T-helper 9 cell (primary cell): Measurements from ENCODE around the gene DNAI2.

Experiments used
- DNase-seq: peaks from one replicate; pipeline ENCODE4 v3.0.0-alpha.2; 2020

The DNAI2 gene

GRCh38 chr17:74343121-74343520 is 69.1 kb downstream of the DNAI2 start:
- DNase-seq: no peak

- DNase-seq: no peak
These were observed 69.7 kb downstream of the DNAI2 start for GRCh38 chr17:74343526-74344284.

GRCh38 chr17:74344658-74345057 is 70.6 kb downstream of the DNAI2 start:
- no peak for DNase-seq

DNA sequence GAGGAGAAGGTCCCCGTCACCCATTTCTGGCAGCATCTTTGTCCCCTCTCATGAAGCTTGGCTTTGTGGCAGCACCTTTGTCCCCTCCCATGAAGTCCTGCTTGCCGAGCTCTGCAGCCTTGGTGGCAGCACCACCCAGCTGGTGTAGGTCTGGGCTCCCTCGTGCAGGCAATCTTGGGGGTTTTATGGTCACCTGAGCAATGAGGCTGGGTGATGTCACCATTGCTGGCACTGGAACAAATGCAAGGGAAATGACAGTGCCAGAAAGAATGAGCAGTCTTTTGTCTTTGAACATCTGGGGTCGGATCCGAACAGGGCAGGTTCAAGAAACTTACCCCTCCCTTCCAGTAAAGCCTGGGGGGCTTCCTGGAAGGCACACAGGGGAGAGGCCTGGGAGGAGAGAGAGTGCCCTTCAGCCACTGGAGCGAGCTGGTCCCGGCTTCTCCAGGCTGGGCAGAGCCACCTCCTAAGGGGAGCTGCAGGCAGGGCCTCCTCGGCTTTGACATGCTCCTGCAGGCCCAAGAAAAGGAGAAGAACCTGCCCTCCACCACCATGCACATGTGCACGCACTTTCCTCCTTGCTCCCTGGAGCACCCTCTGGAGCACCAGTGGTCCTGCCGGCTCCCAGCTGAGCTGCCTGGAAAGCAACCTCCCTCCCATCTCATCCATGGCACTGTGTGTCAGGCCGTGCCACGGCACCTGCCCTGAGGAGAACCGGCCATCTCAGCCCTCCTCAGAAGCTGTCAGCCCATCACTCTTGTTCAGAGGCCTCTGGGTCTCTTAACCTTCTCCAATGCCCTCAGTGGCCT is 71.6 kb downstream of the DNAI2 start:
- no peak for DNase-seq

DNA sequence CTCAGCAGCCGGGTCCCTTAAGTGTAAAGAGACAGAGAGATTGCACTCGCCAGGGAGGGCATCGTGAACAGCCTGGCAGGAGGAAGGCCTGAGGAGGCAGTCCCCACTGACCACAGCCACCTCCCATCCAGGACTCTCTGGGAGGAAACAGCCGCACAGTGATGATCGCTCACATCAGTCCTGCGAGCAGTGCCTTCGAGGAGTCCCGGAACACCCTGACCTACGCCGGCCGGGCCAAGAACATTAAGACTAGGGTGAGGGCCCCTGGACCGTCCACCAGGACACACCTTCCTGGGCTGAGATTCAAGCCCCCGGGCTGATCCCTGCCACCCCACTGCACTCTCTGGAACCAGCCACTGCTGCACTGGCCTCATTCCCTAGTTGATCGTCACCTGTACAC is 73.6 kb downstream of the DNAI2 start:
- DNase-seq: no peak

GRCh38 chr17:74349120-74349519 is 75.1 kb downstream of the DNAI2 start:
- no peak for DNase-seq

- no peak for DNase-seq
These were observed 76.5 kb downstream of the DNAI2 start for GRCh38 chr17:74350486-74350885.

DNA sequence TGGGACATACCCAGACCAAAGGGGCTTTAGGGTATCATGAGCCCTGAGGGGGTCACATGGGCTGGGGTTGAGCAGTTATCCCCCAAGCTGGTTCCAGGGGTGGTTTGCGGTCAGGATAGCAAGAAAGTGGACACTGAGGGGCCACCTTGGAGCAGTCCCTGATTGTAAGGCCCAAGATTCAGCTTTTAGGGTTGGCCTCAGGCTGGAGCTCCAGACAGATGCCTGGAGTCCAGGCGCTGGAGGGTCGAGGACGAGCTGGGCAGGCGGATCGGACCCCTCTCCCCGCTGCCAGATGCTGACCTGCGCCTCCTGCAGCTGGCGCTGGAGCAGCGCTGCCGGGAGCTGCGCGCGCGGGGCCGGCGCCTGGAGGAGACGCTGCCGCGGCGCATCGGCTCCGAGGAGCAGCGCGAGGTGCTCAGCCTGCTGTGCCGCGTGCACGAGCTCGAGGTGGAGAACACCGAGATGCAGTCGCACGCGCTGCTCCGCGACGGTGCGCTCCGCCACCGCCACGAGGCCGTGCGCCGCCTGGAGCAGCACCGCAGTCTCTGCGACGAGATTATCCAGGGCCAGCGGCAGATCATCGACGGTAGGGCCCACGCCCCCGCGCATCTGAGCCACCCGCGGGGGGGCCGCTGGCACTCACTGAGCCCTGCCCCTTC is 77.6 kb downstream of the DNAI2 start:
- no peak for DNase-seq

- DNase-seq: no peak
These were observed 79.5 kb downstream of the DNAI2 start for GRCh38 chr17:74353446-74354060.

DNA sequence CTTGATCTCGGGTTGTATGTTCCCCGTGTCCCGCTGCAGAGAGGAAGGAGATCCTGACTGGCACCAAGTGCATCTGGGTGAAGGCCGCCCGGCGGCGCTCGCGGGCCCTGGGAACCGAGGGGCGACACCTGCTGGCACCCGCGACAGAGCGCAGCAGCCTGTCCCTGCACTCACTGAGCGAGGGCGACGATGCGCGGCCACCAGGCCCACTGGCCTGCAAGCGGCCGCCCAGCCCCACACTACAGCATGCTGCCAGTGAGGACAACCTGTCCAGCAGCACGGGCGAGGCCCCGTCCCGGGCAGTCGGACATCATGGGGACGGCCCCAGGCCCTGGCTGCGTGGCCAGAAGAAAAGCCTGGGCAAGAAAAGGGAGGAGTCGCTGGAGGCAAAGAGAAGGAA is 80.1 kb downstream of the DNAI2 start:
- DNase-seq: peak; percentile 37

DNA sequence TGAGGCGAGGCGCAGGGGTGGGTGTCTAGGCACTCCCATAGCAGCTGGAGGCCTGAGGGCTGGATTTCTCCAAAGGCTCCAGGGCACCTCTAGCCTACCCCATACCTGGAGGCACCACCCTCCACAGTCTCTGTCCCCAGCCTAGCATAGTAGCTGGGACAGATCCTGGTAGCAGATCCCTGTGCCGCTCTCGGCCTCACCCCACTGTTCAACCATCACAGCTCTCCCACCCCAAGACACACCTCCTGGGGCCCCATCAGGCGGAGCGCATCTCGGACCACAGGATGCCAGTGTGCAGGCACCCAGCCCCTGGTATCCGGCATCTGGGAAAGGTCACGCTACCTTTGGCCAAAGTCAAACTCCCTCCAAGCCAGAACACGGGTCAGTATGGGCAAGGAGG is 80.5 kb downstream of the DNAI2 start:
- no peak for DNase-seq

DNA sequence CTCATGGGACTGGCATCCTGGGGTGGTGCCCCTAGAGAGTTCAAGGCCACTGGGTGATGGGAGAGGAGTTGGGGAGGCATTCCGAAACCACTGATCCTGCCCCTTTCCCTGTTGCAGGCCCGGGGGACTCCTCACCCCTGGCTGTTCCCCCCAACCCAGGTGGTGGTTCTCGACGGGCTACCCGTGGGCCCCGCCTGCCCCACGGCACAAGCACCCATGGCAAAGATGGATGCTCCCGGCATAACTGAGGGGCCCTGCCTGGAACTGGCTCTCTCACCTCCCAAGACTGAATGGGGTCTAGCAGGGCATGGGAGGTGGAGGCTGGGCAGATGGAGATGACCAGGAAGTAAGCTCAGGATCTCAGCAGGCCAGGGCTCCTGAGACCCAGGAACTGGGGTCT is 81.0 kb downstream of the DNAI2 start:
- DNase-seq: no peak

- no peak for DNase-seq
These were observed 82.8 kb downstream of the DNAI2 start for GRCh38 chr17:74356646-74357465.

- DNase-seq: no peak
These were observed 83.4 kb downstream of the DNAI2 start for GRCh38 chr17:74357466-74357809.

GRCh38 chr17:74358697-74359096 is 84.7 kb downstream of the DNAI2 start:
- DNase-seq: no peak

GRCh38 chr17:74359916-74360315 is 85.9 kb downstream of the DNAI2 start:
- DNase-seq: no peak

GRCh38 chr17:74360899-74361229 is 86.8 kb downstream of the DNAI2 start:
- DNase-seq: no peak

- peak; percentile 30 for DNase-seq
These were observed 87.4 kb downstream of the DNAI2 start, which contains the start of gene BTBD17 for GRCh38 chr17:74361230-74362068. Gene BTBD17, minus strand, starts transcription at chr17:74361868. Its CDS starts 49 bp downstream, at chr17:74361819.

DNA sequence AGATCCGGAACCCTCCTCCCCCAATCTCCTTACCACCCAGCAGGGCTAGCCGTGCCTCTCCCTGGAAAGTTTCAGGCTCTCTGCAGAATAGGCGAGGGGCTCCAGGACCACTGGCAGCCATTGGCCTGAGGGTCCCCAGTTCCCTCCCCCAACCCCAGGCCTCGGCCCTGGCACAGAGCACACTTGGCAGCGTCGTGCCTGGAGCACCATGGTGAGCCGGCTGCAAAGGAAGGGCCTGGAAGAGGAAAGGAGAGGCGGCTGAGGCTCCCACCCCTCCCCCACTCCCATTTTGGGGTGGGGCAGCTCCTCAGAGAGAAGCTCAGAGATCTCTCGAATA is 88.0 kb downstream of the DNAI2 start:
- DNase-seq: no peak

- DNase-seq: no peak
These were observed 88.9 kb downstream of the DNAI2 start for GRCh38 chr17:74362810-74363498.
